Measurements from ENCODE around the gene MAP3K1. TPM values are rescaled to one million over a fixed set of nuclear protein-coding genes. Genes with fewer than 3 reads are reported as not detected.

The MAP3K1 gene
- total and polyA plus RNA-seq, 2 experiments from 2014 or later: 9.5 to 14.4 TPM

DNA sequence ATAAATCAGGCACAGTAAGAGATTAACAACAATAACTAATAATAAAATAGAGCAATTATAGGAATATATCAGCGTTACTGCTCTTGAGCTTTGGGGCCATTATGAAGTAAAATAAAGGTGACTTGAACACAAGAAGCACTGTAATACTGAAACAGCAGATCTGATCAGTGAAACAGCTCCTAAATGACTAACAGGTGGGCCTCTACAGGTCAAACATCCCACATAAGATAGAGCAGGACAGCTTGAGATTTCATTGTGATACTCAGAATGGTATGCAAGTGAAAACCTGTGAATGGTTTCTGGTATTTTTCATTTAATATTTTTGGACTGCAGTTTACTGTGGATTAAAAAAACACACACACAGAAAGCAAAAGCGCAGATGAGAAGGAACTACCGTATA lies 24.0 kb upstream of the MAP3K1 start:
- Histone ChIP-seq H3K36me3 (ENCODE audit: insufficient read depth) (no peaks in the 10 kb centered on the region), H3K4me1 (ENCODE audit: insufficient read depth) (no peaks in the 10 kb centered on the region), H3K9me2 (ENCODE audit: insufficient read depth) (no peaks in the 10 kb centered on the region), H3K27ac (ENCODE audit: low read depth) (no peak overlapping the region), H3K27me3 (ENCODE audit: insufficient read depth) (no peaks in the 10 kb centered on the region), H3F3A (replicated peaks; ENCODE audit: low read depth) (no peaks in the 10 kb centered on the region), H4K20me1 (replicated peaks; ENCODE audit: insufficient read depth) (no peaks in the 10 kb centered on the region), H3K4me3 (no peak overlapping the region), H2AFZ (no peak overlapping the region), H3K79me2 (replicated peaks; ENCODE audit: insufficient read depth) (no peaks in the 10 kb centered on the region), H3K4me2 (no peak overlapping the region)
- TF ChIP-seq NANOG (IDR thresholded peaks at IDR 0.05; ENCODE audit: borderline replicate concordance) (no peak), POLR2AphosphoS5 (IDR thresholded peaks at IDR 0.05; ENCODE audit: low read depth) (no peak), ZNF114 (CRISPR knock-in tag; IDR thresholded peaks at IDR 0.05) (no peak), ZNF331 (CRISPR knock-in tag; IDR thresholded peaks at IDR 0.05; ENCODE audit: low read depth) (no peak), EZH2phosphoT487 (IDR thresholded peaks at IDR 0.05; ENCODE audit: unreplicated experiment) (no peak), CREB1 (CRISPR knock-in tag; IDR thresholded peaks at IDR 0.05; ENCODE audit: low read depth) (no peak), EZH2 (IDR thresholded peaks at IDR 0.05; ENCODE audit: low read depth, unreplicated experiment) (no peak), JUNB (IDR thresholded peaks at IDR 0.05; ENCODE audit: unreplicated experiment) (no peak), STAT1 (IDR thresholded peaks at IDR 0.05; ENCODE audit: unreplicated experiment) (no peak)
- TF ChIP-seq, protein P1, sequence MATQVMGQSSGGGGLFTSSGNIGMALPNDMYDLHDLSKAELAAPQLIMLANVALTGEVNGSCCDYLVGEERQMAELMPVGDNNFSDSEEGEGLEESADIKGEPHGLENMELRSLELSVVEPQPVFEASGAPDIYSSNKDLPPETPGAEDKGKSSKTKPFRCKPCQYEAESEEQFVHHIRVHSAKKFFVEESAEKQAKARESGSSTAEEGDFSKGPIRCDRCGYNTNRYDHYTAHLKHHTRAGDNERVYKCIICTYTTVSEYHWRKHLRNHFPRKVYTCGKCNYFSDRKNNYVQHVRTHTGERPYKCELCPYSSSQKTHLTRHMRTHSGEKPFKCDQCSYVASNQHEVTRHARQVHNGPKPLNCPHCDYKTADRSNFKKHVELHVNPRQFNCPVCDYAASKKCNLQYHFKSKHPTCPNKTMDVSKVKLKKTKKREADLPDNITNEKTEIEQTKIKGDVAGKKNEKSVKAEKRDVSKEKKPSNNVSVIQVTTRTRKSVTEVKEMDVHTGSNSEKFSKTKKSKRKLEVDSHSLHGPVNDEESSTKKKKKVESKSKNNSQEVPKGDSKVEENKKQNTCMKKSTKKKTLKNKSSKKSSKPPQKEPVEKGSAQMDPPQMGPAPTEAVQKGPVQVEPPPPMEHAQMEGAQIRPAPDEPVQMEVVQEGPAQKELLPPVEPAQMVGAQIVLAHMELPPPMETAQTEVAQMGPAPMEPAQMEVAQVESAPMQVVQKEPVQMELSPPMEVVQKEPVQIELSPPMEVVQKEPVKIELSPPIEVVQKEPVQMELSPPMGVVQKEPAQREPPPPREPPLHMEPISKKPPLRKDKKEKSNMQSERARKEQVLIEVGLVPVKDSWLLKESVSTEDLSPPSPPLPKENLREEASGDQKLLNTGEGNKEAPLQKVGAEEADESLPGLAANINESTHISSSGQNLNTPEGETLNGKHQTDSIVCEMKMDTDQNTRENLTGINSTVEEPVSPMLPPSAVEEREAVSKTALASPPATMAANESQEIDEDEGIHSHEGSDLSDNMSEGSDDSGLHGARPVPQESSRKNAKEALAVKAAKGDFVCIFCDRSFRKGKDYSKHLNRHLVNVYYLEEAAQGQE (IDR thresholded peaks at IDR 0.05; ENCODE audit: unreplicated experiment): no peak
- TF ChIP-seq, protein P2, sequence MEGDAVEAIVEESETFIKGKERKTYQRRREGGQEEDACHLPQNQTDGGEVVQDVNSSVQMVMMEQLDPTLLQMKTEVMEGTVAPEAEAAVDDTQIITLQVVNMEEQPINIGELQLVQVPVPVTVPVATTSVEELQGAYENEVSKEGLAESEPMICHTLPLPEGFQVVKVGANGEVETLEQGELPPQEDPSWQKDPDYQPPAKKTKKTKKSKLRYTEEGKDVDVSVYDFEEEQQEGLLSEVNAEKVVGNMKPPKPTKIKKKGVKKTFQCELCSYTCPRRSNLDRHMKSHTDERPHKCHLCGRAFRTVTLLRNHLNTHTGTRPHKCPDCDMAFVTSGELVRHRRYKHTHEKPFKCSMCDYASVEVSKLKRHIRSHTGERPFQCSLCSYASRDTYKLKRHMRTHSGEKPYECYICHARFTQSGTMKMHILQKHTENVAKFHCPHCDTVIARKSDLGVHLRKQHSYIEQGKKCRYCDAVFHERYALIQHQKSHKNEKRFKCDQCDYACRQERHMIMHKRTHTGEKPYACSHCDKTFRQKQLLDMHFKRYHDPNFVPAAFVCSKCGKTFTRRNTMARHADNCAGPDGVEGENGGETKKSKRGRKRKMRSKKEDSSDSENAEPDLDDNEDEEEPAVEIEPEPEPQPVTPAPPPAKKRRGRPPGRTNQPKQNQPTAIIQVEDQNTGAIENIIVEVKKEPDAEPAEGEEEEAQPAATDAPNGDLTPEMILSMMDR (conservative IDR thresholded peaks at IDR 0.05; ENCODE audit: low read depth in 2 of 2): no peak
- TF ChIP-seq, protein P3, sequence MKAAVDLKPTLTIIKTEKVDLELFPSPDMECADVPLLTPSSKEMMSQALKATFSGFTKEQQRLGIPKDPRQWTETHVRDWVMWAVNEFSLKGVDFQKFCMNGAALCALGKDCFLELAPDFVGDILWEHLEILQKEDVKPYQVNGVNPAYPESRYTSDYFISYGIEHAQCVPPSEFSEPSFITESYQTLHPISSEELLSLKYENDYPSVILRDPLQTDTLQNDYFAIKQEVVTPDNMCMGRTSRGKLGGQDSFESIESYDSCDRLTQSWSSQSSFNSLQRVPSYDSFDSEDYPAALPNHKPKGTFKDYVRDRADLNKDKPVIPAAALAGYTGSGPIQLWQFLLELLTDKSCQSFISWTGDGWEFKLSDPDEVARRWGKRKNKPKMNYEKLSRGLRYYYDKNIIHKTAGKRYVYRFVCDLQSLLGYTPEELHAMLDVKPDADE (IDR thresholded peaks at IDR 0.05): no peak
- TF ChIP-seq, protein P4, sequence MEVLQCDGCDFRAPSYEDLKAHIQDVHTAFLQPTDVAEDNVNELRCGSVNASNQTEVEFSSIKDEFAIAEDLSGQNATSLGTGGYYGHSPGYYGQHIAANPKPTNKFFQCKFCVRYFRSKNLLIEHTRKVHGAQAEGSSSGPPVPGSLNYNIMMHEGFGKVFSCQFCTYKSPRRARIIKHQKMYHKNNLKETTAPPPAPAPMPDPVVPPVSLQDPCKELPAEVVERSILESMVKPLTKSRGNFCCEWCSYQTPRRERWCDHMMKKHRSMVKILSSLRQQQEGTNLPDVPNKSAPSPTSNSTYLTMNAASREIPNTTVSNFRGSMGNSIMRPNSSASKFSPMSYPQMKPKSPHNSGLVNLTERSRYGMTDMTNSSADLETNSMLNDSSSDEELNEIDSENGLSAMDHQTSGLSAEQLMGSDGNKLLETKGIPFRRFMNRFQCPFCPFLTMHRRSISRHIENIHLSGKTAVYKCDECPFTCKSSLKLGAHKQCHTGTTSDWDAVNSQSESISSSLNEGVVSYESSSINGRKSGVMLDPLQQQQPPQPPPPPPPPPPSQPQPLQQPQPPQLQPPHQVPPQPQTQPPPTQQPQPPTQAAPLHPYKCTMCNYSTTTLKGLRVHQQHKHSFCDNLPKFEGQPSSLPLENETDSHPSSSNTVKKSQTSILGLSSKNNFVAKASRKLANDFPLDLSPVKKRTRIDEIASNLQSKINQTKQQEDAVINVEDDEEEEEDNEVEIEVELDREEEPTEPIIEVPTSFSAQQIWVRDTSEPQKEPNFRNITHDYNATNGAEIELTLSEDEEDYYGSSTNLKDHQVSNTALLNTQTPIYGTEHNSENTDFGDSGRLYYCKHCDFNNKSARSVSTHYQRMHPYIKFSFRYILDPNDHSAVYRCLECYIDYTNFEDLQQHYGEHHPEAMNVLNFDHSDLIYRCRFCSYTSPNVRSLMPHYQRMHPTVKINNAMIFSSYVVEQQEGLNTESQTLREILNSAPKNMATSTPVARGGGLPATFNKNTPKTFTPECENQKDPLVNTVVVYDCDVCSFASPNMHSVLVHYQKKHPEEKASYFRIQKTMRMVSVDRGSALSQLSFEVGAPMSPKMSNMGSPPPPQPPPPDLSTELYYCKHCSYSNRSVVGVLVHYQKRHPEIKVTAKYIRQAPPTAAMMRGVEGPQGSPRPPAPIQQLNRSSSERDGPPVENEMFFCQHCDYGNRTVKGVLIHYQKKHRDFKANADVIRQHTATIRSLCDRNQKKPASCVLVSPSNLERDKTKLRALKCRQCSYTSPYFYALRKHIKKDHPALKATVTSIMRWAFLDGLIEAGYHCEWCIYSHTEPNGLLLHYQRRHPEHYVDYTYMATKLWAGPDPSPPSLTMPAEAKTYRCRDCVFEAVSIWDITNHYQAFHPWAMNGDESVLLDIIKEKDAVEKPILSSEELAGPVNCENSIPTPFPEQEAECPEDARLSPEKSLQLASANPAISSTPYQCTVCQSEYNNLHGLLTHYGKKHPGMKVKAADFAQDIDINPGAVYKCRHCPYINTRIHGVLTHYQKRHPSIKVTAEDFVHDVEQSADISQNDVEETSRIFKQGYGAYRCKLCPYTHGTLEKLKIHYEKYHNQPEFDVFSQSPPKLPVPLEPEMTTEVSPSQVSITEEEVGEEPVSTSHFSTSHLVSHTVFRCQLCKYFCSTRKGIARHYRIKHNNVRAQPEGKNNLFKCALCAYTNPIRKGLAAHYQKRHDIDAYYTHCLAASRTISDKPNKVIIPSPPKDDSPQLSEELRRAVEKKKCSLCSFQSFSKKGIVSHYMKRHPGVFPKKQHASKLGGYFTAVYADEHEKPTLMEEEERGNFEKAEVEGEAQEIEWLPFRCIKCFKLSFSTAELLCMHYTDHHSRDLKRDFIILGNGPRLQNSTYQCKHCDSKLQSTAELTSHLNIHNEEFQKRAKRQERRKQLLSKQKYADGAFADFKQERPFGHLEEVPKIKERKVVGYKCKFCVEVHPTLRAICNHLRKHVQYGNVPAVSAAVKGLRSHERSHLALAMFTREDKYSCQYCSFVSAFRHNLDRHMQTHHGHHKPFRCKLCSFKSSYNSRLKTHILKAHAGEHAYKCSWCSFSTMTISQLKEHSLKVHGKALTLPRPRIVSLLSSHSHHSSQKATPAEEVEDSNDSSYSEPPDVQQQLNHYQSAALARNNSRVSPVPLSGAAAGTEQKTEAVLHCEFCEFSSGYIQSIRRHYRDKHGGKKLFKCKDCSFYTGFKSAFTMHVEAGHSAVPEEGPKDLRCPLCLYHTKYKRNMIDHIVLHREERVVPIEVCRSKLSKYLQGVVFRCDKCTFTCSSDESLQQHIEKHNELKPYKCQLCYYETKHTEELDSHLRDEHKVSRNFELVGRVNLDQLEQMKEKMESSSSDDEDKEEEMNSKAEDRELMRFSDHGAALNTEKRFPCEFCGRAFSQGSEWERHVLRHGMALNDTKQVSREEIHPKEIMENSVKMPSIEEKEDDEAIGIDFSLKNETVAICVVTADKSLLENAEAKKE (CRISPR knock-in tag; IDR thresholded peaks at IDR 0.05): no peak
- Mint-ChIP-seq H3K27me3 (ENCODE audit: insufficient read depth, low read depth, poor library complexity) (no peaks in the 10 kb centered on the region), H3K27ac (no peak overlapping the region), H3K4me3 (no peak overlapping the region), H3K4me1 (no peaks in the 10 kb centered on the region), H3K9me3 (no peaks in the 10 kb centered on the region), H3K36me3 (ENCODE audit: low read depth) (no peaks in the 10 kb centered on the region)
- no peak for ATAC-seq
- DNase-seq (ENCODE audit: low spot score): no peak

Data from GM23338 (cell line).